Activated CD8-positive, alpha-beta memory T cell treated with anti-CD3 and anti-CD28 coated beads for 1 hour (primary cell): ENCODE results near the gene MARCHF11.

Experiments used
- DNase-seq, 2 donors: peaks; one replicate each; pipeline ENCODE4 v3.0.0-alpha.2; 2020; ENCODE audit warnings: low read depth in 1 of 2; ENCODE audit errors: extremely low read depth in 1 of 2

Gene MARCHF11, protein sequence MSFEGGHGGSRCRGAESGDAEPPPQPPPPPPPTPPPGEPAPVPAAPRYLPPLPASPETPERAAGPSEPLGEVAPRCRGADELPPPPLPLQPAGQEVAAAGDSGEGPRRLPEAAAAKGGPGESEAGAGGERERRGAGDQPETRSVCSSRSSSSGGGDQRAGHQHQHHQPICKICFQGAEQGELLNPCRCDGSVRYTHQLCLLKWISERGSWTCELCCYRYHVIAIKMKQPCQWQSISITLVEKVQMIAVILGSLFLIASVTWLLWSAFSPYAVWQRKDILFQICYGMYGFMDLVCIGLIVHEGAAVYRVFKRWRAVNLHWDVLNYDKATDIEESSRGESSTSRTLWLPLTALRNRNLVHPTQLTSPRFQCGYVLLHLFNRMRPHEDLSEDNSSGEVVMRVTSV

DNA sequence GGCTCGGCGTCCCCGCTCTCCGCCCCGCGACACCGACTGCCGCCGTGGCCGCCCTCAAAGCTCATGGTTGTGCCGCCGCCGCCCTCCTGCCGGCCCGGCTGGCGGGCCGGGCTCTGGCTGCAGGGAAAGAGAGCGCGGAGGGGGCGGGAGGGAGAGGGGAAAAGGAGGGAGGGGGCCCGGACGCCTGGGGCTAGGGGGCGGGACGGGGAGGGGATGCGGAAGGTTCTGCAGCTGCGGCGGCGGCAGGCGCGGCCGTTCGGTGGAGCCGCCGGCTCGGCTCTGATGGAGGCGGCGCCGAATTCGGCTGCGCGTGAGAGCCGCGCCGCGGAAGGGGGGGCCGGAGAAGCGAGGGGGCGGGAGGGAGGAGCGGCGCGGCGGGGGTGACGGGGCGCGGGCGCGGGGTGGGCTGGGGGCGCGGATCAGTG, at the start of gene MARCHF11:
TSS of gene MARCHF11 (minus strand) at position 281 of the 425 bp plus-strand sequence. CDS start at position 65, 216 bp downstream.
- no peak for DNase-seq

DNA sequence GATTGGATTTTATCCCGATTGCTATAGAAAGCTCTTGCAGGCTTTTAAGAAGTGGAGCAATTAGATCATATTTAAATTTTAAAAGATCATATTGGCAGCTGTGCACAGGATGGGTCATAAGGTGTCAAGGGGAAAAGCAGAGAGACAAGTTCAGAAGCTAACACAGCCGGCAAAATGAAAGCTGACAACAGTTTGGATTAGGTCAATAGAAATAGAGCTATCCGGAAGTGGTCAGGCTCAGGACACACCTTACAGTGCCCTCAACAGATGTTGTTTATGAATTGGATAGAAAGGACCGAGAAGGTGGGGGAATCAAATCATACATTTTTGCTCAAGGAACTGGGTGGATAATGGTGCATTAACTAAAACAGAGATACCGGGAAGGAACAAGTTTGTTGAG, 46.3 kb upstream of the MARCHF11 start:
- DNase-seq = no peak

DNA sequence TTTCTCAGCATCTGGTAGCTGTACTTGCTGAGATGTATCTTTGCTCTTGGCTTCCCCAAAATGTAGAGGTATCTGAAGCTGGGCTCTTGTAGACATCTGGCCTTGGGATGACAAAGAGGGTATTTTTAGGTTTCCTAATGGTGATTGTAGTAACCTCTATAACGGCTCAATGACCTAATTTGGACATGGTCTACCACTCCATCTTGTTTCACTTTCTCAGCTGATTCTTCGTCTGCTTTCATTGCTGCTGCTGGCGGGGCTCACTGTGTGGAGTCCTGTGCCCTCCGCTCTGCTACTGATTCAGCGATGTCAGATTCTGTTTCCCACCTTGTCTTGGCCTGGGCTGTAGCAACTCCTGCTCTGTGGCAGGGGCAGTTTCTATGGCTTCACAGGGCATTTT, 12.7 kb upstream of the MARCHF11 start:
- DNase-seq = no peak

DNA sequence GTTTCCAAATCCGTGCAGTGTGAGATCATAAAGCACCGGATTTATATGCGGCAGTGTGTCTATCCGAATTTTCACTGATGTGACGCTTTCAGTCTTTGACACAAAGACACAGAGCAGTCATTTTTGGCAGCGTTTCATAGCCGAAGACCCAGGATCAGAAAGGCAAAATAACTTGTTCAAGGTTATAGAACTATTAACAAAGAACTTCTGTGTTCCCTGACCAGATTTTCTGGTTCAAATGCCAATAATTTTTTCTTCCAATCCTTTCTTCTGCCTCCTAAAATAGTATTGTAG, 1.1 kb upstream of the MARCHF11 start:
- DNase-seq = no peak

DNA sequence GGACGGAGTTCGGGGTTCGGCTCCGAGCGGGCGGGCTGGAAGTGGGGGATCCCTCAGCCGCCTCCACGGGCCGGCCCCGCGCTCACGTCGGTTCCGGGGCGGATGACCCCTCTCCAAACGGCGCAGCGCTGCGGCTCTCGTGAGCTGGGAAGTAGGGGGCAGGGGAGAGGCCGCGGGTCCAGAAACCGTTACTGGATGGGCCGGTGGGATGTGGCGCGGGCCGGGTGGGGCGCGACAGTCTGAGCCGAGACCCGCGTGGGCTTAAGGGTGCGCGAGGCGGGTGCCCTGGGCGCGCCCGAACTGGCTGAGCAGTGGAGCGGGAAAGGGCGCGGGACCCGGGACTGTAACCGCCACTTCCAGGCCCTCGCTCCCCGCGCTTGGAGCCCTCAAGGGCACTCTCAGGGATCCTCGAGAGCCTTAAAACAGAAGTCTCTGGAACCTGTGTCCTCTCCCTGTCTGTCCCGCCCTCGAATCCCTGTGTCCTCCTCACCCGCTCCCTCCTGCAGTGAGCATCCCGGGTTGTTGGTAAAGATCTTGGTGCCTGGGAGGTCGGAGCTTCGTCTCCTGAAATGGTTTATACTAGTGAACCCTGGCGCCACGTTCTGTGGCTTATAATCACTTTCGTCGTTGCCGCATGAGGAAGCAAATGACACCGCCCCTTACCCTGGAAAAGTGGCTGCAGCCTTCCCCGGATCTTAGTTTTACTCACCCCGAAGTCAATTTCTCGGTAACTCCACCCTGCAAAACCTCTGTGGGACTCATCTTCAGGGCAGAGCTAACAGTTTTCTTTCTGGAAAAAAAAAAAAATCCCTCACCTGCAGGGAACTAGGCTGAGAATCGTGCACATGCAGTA, 571 bp upstream of the MARCHF11 start:
- DNase-seq = no peak

DNA sequence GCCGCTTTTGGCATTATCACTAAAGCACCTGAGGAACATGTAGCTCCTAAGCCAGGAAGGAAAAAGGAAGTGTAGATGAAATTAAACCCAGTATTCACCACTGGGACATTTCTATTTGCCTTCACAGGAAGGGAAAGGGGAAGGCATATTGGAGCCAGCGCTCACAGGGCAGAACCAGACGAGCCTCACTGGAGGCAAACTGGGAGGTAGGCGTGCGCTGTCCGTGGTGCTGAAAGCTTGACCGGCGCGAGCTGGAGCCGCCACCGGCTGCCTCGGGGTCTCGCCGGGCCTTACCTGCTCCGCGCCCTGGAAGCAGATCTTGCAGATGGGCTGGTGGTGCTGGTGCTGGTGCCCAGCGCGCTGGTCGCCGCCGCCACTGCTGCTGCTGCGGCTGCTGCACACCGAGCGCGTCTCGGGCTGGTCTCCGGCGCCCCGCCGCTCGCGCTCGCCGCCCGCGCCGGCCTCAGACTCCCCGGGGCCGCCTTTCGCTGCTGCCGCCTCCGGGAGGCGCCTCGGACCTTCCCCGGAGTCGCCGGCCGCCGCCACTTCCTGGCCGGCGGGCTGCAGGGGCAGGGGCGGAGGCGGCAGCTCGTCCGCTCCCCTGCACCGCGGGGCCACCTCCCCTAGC, 732 bp downstream of the MARCHF11 start:
- DNase-seq = no peak

DNA sequence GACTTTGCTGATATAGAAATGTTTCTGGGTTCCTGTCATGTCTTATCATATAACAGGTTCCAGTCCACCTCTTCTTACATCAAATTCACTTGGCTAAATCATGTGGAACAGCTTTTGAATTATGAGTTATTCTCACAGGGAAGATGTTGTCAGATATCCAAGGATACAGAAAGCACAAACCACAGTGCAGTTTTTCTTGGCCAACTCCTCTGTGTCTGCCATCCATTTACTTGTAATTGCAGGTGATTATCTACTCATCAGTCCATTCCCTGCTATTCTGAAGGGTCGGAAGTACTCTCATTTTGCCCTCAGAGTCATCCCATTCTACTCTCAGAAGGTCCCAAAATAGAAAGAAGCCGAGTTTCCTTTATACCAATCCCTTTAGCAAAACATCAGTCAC, 10.0 kb downstream of the MARCHF11 start:
- no peak for DNase-seq

DNA sequence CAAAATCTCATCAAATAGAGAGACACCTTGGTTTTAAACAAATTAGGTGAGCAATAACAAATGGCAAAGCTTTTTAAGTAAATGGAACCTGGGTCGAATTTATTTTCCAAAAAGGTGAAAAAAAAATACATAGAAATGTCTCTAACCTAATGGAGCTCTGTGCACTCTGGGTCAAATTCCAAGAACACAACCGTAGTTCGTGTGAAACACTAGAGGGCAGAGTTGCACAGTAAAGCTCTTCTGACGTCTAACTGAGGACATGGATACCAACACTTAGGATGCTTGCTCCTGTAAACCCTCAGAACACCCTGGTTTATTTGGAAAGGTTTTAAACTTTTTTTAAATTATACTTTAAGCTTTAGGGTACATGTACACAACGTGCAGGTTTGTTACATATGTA, 18.9 kb downstream of the MARCHF11 start:
- no peak for DNase-seq

DNA sequence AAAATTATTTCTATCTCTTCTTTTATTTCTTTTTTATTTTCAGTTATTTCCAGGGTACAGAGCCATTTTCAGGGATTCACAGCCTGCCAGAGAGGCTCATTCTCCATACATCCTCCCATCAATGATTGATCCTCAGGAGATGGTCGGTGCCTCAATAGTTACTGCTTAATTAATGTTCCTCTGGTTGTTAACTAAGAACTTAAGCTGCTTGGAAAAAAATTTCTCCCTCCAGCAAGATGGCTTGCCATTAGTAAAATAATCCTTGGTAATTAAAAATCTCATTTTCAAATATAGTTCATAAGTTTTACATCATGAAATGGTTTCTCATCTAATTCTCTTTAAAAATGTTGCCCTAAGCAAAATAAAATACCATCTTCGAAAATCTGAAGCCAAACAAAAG, 20.0 kb downstream of the MARCHF11 start:
- DNase-seq = no peak

DNA sequence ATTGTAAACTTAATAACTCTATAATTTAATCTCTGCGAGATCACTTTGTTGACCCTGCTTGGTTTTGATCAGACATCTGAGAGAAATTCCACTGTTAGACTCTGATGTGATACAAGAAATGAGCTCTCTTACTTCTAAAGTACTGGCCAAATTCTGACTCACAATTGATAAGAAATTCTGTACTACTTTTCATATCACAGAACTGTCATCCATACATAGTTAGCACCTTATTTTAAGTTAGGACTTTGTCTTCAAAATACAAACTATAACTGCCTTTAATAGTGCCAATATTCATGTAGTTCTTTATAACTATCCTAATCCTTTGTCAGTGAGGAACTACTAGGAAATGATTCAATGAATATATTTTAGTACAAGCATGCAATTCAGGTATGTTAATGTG, 23.4 kb downstream of the MARCHF11 start:
- DNase-seq = no peak

DNA sequence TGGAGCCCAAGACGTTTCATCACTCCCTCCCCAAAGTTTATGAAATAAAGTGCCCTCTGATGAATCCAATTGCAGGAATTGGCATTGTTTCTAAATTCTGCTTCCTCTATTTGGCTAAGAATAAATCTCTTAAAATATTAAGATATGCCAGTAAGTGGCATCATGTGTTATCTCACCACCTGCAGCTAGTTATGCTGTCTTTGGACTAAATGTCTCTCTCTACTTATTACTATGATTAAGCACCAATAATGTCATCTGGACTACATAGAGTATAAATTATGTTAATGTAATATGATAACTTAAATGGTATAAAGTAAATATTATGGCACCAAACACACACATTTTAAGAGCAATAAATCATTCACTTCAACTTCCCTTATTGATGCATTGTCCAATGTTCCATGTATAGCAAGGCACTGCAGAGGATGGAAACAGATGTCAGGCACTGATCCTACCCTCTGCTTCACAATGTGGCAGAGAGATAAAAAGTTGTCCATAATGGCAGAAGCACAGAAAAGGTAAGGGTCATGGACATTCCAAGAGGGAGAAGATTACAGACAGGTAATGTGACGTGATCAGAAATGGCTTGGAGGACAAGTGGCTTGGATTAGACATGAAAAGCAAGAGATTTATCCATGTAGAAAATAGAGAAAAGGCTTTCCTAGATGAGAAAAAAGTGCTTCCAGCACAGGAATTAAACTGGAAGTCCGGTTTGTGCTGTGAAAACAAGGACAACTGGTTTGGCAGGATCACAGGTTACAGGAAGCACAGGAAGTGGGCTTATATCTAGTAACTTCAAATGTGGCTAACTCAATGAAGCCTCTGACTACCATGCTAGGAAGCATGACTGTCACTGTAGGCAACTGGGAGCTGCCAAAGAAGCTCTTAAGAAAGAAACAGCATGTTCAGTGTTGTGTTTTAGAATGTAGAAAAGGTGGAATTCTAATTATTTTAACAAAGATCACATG, 26.7 kb downstream of the MARCHF11 start:
- DNase-seq = no peak

DNA sequence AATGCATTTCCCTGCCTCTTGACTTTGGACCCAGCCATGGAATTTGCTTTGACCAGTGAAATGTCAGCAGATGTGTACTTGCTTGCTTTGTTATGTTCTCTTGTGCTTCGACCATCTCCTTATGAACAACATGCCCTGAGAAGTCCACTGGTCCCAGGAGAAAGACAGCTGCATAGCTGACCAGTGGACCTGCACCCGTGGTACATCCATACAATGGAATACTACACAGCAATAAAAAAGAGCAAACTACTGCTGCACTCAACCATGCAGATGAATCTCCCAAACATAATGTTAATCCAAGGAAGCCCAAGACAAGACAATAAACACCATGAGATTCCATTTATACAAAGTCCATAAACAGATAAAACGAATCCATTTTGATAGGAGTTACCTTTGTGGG, 30.0 kb downstream of the MARCHF11 start:
- DNase-seq = no peak

DNA sequence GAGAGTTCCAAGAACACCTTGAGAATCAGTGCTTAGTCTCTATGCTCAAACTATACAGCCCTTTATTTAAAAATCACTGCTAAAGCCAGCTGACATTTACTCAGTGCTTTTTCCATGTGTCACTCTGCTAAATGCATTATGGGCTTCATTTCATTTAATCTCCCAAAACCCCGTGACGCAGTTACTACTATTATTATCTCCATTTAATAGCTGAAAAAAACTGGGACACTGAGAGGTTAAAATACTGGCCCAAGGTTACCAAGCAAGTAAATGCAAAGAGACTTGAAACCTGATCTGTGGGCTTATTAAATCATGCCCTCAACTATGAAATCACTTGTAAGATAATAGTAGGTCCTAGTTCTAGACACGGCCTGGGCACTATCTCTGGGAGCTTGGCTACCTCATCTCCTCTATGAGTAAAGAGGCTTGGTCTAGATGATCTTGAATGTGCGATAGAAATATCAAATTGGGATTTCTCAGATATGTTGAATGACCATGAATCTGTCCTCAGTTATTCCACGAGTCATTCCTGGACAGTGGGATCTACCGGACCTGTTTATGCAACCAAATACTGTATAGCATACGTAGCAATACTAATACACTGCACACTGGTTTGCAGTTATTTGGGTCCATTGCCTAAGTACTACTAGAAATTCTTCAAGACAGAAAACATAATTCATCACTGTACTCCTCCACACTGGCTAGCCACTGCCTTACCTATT, 32.3 kb downstream of the MARCHF11 start:
- no peak for DNase-seq

DNA sequence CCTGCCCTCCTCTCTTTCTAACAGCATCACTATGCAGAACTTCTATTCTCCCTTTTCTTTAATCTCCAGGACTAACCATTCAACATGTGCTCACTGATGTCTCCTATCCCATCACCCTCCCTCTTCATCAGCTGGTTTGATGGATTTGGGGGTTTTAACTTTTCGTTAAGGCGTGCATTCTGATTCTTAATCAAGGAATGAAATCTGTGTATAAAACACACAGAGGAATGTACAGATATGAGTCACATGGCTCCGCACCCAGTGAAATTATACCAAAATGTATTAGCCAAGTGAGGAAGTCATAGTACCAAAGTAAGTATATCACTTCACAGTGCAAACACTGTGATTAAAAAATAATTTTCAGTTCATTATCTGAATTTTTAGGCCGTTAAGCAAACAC, 35.2 kb downstream of the MARCHF11 start:
- DNase-seq = no peak

DNA sequence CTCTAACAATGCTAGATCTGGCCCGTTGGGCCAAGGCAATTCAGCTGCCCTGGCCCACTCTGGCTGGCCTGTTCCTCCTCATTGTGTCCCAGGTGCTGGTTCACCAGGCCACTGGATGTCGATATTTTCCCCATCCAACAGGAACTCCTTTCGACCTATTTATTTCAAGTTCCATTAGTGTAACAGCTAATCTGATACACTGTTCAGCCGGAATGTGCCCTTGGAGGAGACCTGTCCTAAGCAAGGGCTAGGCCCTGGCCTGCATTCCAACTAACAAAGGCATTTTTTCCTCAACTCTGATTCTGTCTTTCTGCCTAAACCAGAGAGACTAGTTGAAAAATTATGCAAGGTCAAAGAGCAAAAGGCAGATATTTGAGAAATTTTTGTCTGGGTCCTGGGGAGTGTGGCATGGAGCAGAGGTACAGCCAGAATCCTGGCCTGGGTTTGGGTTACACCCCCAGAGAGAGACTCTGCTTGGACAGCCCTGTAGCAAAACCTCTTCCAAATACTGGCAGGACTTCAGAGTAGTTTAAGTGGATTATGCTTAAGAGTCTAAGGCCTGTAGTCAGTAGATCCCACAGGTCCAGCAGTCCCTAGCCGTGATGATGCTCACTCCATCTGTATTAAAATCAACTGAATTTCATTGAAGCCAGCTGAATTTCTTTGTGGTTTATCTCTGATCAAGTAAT, 36.1 kb downstream of the MARCHF11 start:
- DNase-seq = no peak

DNA sequence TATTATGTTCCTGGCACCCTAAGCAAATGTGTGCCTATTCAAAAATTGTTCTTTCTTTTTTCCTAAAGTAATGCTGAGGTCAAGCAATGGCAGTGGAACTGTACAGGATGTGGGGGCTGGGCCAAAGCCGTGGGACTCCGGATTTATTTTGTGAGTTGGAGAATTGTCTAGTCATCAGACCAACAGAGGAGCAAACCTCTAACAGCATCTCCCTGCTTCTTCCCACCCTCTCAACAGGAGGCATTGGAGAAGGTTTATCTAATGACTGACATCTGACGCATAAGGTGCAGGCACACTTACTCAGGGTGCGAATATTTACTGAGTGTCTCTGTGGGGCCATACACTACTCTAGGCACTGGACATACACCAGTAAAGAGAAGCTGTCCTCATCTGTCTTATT, 38.6 kb downstream of the MARCHF11 start:
- no peak for DNase-seq

DNA sequence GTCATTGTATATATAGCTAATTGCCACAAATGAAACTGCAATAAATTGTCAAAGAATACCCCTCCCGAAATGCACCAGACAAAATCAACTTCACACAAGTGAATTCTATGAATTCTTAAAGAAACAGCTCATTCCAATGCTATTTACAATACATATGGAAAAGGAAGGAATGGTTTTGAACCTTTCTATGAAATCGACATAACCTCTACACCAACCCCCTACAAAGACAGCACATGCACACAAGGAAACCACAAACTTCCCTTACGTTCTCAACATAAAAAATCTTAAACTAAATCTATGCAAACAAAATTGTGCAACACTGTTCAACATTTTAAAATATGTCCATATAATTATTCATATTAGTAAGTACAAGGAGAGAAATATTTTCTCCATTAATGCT, 39.2 kb downstream of the MARCHF11 start:
- no peak for DNase-seq

DNA sequence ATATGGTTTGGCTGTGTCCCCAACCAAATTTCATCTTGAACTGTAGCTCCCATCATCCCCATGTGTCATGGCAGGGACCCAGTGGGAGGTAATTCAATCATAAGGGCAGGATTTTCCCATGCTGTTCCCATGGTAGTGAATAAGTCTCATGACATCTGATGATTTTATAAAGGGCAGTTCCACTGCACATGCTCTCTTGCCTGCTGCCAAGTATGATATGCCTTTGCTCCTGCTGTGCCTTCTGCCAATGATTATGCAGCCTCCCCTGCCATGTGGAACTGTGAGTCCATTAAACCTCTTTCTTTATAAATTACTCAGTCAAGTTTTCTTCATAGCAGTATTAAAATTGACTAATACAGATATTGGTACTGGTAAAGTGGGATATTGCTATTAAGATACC, 42.4 kb downstream of the MARCHF11 start:
- no peak for DNase-seq

DNA sequence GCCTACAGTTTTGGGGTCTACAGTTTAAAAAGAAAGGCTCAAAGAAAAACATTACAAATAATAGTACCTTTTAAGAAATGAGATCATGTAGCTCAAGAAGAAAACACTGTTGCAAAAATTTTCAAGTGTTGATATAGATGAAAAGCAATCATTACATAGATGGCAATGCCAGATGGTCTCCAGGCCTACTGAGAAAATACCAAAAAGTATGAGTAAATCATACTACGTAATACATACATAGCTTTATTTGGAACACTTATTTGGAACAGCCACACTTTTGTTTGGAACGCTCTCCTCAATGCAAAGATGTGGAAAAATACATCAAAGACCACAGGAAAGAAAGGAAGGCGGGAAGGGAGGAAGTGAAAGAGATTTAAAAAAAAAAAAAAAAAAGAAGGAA, 44.1 kb downstream of the MARCHF11 start:
- no peak for DNase-seq
